HepG2 (cell line): Measurements from ENCODE around the gene GLYR1. TPM values are rescaled to one million over a fixed set of nuclear protein-coding genes. Genes with fewer than 3 reads are reported as not detected.

ENCODE experiments used
- FOXK1 ChIP-seq: sonication (generic); formaldehyde crosslinking; IDR thresholded peaks from 2 replicates; pipeline ENCODE4 v1.4.0; 2020; ENCODE audit warnings: low read depth, missing genetic modification reagents, borderline replicate concordance
- MBD4 ChIP-seq: IDR thresholded peaks from 2 replicates; pipeline ENCODE4 v1.6.1; 2012; ENCODE audit warnings: low read length, inconsistent platforms, borderline replicate concordance
- RFX5 ChIP-seq: IDR thresholded peaks from 2 replicates; pipeline ENCODE4 v1.6.1; 2011; ENCODE audit warnings: low read depth, low read length, improper control_type of control experiment
- RXRA ChIP-seq: sonication (generic); formaldehyde crosslinking; IDR thresholded peaks from 2 replicates; pipeline ENCODE4 v1.5.1; 2020; ENCODE audit warnings: missing genetic modification reagents
- SP140L ChIP-seq: sonication (generic); formaldehyde crosslinking; IDR thresholded peaks from 2 replicates; pipeline ENCODE4 v1.4.0; 2020; ENCODE audit warnings: missing genetic modification reagents, borderline replicate concordance
- THRA ChIP-seq: sonication (generic); formaldehyde crosslinking; IDR thresholded peaks from 2 replicates; pipeline ENCODE4 v1.4.0; 2020; ENCODE audit warnings: missing genetic modification reagents, borderline replicate concordance
- ZEB1 ChIP-seq: IDR thresholded peaks from 2 replicates; pipeline ENCODE4 v1.6.1; 2012; ENCODE audit warnings: mild to moderate bottlenecking, low read depth, inconsistent platforms; ENCODE audit not compliant: insufficient replicate concordance
- ZFY ChIP-seq: sonication (generic); formaldehyde crosslinking; IDR thresholded peaks from 2 replicates; pipeline ENCODE4 v1.4.0; 2020; ENCODE audit warnings: missing genetic modification reagents
- ZNF142 ChIP-seq: sonication (generic); formaldehyde crosslinking; IDR thresholded peaks from 2 replicates; pipeline ENCODE4 v1.4.0; 2020; ENCODE audit warnings: missing genetic modification reagents
- polyA plus RNA-seq, 8 experiments: library from polyadenylated mRNA; depleted of rRNA in 3 of 8; stranded (reverse) in 7 of 8; unstranded in 1 of 8; fragments of >200 nt; fragmentation: Illumina TruSeq in 4 of 8; extraction: Trizol in 4 of 8; gene quantifications; 2 replicates each; pipeline versions ENCODE4 v1.2.1 to v1.2.3, GENCODE V29; 2011 to 2016; ENCODE audit warnings: low read depth in 4 of 8, missing spikeins in 1 of 8, mixed read lengths in 1 of 8; ENCODE audit not compliant: insufficient read depth in 1 of 8
- total RNA-seq, 5 experiments: library from RNA; depleted of rRNA; stranded (reverse); fragments of >200 nt; fragmentation: Illumina TruSeq; extraction: Trizol; gene quantifications; 2 replicates each; pipeline ENCODE4 v1.2.3, GENCODE V29; 2016; ENCODE audit warnings: low read depth in 1 of 5
- TF ChIP-seq, protein P1 (sequence below): fragments of 450-650 bp; IDR thresholded peaks from 2 replicates; pipeline ENCODE4 v1.6.1; 2016
- TF ChIP-seq, protein P2 (sequence below), 2 experiments: sonication (generic) in 1 of 2; formaldehyde crosslinking in 1 of 2; IDR thresholded peaks; 2 replicates each; pipeline versions ENCODE4 v1.4.0 to v1.6.1; 2018 to 2020; ENCODE audit warnings: missing genetic modification reagents in 2 of 2, borderline replicate concordance in 1 of 2, low read depth in 1 of 2, mild to moderate bottlenecking in 1 of 2, missing biosample characterization in 1 of 2
- TF ChIP-seq, protein P3 (sequence below): sonication (generic); formaldehyde crosslinking; IDR thresholded peaks from 2 replicates; pipeline ENCODE4 v1.4.0; 2020; ENCODE audit warnings: low read depth, missing genetic modification reagents

Gene GLYR1
- total and polyA plus RNA-seq, 2 of the 13 experiments (the other 11 are each of a cell fraction or from before 2014, with no cell fraction given): 28.3 to 48.7 TPM

DNA sequence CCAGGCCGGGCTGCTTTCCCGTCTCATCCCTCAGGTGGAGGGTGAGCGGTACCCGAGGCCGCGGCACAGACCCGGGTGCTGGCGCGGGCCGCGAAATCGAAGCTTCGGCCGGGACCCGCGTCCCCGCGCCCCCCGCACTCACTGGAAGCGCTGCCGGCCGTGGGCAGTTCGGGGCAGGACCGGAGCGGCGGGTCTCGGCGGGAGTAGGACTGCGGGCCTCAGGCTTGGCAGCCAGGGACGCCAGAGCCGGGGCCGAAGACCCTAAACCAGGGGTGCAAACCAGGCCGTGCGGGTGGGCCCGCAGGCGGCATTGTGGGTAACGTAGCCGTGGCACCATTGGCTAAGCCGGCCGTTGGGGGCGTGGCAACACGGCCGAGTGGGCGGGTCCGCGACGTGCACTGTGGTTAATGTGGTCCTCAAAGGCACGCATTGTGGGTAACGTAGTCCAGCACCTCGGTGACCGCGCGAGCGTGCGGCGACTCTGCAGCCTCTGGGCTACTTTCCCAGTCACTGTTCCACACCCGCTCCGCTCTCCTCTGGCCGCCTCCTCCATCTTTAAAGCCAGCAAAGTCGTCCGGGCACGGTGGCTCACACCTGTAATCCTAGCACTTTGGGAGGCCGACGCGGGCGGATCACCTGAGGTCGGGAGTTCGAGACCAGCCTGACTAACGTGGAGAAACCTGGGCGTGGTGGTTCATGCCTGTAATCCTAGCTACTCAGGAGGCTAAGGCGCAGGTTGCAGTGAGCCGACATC, 80.0 kb downstream of the GLYR1 start, which contains the start of gene ZNF500 (continued):
- TF ChIP-seq, protein P1, sequence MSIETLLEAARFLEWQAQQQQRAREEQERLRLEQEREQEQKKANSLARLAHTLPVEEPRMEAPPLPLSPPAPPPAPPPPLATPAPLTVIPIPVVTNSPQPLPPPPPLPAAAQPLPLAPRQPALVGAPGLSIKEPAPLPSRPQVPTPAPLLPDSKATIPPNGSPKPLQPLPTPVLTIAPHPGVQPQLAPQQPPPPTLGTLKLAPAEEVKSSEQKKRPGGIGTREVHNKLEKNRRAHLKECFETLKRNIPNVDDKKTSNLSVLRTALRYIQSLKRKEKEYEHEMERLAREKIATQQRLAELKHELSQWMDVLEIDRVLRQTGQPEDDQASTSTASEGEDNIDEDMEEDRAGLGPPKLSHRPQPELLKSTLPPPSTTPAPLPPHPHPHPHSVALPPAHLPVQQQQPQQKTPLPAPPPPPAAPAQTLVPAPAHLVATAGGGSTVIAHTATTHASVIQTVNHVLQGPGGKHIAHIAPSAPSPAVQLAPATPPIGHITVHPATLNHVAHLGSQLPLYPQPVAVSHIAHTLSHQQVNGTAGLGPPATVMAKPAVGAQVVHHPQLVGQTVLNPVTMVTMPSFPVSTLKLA: peak; percentile 59
- TF ChIP-seq RXRA (CRISPR knock-in tag) (peak; percentile 72; the same call in 1 of the 2 replicates), ZEB1 (no peak), ZFY (peak; percentile 100), FOXK1 (peak; percentile 93; the same call in 1 of the 2 replicates), RFX5 (no peak; the same call in 1 of the 2 replicates), MBD4 (no peak), THRA (peak; percentile 83), ZNF142 (CRISPR knock-in tag) (peak; percentile 76), SP140L (CRISPR knock-in tag) (no peak)
- TF ChIP-seq, protein P2, sequence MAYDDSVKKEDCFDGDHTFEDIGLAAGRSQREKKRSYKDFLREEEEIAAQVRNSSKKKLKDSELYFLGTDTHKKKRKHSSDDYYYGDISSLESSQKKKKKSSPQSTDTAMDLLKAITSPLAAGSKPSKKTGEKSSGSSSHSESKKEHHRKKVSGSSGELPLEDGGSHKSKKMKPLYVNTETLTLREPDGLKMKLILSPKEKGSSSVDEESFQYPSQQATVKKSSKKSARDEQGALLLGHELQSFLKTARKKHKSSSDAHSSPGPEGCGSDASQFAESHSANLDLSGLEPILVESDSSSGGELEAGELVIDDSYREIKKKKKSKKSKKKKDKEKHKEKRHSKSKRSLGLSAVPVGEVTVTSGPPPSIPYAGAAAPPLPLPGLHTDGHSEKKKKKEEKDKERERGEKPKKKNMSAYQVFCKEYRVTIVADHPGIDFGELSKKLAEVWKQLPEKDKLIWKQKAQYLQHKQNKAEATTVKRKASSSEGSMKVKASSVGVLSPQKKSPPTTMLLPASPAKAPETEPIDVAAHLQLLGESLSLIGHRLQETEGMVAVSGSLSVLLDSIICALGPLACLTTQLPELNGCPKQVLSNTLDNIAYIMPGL (CRISPR knock-in tag; IDR thresholded peaks at IDR 0.05; ENCODE audit: borderline replicate concordance in 1 of 2, low read depth in 1 of 2): peak in 1 of 2 experiments; percentile 86; a peak in 3 of 4 replicates
- TF ChIP-seq, protein P3, sequence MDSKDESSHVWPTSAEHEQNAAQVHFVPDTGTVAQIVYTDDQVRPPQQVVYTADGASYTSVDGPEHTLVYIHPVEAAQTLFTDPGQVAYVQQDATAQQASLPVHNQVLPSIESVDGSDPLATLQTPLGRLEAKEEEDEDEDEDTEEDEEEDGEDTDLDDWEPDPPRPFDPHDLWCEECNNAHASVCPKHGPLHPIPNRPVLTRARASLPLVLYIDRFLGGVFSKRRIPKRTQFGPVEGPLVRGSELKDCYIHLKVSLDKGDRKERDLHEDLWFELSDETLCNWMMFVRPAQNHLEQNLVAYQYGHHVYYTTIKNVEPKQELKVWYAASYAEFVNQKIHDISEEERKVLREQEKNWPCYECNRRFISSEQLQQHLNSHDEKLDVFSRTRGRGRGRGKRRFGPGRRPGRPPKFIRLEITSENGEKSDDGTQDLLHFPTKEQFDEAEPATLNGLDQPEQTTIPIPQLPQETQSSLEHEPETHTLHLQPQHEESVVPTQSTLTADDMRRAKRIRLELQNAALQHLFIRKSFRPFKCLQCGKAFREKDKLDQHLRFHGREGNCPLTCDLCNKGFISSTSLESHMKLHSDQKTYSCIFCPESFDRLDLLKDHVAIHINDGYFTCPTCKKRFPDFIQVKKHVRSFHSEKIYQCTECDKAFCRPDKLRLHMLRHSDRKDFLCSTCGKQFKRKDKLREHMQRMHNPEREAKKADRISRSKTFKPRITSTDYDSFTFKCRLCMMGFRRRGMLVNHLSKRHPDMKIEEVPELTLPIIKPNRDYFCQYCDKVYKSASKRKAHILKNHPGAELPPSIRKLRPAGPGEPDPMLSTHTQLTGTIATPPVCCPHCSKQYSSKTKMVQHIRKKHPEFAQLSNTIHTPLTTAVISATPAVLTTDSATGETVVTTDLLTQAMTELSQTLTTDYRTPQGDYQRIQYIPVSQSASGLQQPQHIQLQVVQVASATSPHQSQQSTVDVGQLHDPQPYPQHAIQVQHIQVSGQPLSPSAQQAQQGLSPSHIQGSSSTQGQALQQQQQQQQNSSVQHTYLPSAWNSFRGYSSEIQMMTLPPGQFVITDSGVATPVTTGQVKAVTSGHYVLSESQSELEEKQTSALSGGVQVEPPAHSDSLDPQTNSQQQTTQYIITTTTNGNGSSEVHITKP (CRISPR knock-in tag): no peak
